MM.1S (cell line): ENCODE measurements around the gene HS3ST4.

Experiments used
- EZH2 ChIP-seq: fragments of 300-600 bp; sonication (generic); optimal IDR thresholded peaks from 2 replicates; pipeline ENCODE3; 2017; ENCODE audit warnings: low read depth, mild to moderate bottlenecking, antibody characterized with exemption, low read length, mixed read lengths
- EZH2phosphoT487 ChIP-seq: fragments of 300-600 bp; sonication (generic); IDR thresholded peaks from 2 replicates; pipeline ENCODE4 v1.6.1; 2018; ENCODE audit warnings: antibody characterized with exemption, low read length
- TF ChIP-seq, protein P1 (sequence below): fragments of 300-600 bp; sonication (generic); IDR thresholded peaks from 2 replicates; pipeline ENCODE4 v1.5.1; 2016; ENCODE audit warnings: antibody characterized with exemption, low read length, mixed read lengths

DNA sequence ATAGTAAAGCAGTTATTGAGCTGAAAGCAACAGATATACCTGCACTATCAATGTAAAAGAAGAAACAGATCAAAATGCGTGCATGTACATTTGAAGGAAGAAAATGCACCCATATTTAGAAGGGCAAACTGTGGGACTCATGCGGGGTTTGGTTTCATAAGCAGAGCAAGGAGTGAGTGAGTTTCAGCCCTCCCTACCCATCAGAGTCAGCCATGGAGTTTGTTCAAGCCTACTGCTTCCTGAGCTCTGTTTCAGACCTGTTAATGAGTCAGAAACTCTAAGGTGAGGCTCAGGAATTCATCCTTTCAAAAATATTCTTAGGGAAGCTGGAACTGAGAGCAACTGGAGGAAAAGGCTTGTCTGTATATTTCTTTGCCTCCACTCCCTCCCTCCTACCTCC lies 446.2 kb downstream of the HS3ST4 start:
- TF ChIP-seq EZH2 (no peak), EZH2phosphoT487 (no peak)
- TF ChIP-seq, protein P1, sequence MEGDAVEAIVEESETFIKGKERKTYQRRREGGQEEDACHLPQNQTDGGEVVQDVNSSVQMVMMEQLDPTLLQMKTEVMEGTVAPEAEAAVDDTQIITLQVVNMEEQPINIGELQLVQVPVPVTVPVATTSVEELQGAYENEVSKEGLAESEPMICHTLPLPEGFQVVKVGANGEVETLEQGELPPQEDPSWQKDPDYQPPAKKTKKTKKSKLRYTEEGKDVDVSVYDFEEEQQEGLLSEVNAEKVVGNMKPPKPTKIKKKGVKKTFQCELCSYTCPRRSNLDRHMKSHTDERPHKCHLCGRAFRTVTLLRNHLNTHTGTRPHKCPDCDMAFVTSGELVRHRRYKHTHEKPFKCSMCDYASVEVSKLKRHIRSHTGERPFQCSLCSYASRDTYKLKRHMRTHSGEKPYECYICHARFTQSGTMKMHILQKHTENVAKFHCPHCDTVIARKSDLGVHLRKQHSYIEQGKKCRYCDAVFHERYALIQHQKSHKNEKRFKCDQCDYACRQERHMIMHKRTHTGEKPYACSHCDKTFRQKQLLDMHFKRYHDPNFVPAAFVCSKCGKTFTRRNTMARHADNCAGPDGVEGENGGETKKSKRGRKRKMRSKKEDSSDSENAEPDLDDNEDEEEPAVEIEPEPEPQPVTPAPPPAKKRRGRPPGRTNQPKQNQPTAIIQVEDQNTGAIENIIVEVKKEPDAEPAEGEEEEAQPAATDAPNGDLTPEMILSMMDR = no peak
